NAMALWA (cell line): ENCODE data around the gene SCNN1A.

ENCODE experiments used
- DNase-seq: peaks from one replicate; pipeline ENCODE4 v3.0.0-alpha.2; 2015; ENCODE audit warnings: low spot score

Gene SCNN1A

DNA sequence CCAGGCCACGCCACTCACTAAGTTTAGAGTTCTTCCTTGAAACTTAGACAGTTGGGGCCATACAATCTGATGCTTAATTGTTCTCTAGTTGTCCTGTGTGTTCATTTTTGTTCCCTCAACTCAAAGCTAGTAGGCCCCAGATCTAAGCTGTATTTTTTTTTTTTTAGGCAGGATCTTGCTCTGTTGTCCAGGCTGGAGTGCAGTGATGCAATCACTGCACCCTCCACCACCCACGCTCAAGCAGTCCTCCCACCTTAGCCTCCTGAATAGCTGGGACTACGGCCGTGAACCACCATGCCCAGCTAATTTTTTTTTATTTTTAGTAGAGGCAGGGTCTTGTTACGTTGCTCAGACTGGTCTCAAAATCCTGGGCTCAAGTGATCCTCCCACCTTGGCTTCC is 41.0 kb downstream of the SCNN1A start:
- no peak for DNase-seq

DNA sequence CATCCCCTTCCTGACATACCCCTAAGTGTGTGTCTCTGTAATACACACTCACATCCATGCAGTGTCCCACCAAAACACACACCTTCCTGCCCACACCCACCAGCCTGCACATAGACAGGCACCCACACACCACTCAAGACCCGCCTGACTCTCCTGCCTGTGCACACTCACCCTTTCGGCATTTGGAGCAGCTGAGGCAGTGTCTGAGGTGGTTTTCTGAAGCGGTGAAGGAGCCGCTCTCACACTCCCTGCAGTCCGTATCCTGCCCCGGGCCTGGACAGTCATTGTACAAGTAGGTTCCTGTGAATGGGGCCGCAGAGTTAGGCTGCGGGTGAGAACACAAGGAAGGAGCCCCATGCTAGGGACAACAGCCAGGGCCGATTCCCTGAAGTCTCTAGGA is 41.8 kb downstream of the SCNN1A start:
- DNase-seq = no peak

DNA sequence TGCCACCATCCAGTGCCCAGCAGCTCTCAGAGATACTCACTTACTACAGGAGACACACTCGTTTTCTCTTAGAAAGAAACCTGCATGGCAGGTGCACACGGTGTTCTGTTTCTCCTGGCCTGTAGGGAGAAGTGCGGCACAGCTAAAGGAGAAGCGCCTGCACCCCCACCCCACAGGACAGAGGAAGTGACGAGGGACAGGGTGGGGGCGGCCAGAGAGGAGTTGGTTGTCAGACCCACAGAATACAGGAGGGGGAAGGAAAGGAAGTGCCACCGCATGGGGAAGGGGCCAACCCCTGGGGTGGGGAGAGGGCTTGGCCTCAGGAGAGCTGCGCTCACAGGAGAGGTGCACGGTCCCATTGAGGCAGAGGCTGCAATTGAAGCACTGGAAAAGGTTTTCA is 42.3 kb downstream of the SCNN1A start:
- DNase-seq = no peak

DNA sequence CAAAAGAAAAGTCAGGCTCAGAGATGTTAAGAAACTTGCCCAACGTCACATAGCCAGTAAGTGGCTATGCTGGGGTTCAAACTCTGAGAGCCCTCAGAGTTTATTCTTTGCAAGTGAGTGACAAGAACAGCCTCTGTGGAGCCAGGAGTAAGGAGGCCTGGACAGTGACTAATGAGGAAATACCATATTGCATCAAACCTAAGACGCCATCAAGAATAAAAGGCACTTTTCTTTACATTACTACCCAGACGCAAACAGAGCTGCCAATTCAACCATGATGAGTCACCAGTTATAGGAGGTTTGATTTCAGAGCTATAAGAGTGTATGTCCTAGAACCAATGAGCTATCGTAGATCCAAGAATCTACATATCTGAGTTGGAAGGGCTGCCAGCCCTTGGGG is 42.9 kb downstream of the SCNN1A start:
- DNase-seq = no peak

DNA sequence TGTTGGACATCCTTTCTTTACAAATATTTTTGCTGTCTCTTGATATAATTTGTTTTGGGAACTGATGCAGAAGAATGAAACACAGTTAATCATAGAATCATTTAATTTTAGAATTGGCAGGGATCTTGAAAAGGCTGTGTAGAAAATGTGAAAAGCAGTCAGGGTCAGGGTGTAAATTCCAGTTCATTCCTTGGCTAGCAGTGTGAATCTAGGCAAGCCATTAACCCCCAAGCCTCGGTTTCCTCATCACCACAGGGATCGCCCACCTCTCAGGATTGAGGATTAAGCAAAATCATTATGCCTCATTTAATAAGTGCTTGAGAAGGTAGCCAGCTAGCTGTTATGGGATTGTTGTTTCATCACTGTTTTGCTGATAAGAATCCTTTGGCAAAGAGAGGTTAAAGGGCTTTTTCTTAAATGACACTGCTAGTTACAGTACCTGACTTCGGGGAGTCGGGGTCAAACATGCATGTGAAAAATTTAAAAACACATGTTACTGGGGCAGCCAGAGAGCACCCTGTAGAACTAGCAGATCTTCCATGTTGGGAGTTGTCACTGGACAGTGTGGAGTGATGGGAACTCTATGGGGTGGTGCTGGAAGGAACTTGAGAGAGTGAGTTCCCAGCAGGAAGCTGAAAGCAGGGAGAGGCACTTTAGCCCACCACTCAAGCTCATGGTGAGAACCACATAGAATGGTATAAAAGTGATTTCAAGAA is 44.2 kb downstream of the SCNN1A start:
- DNase-seq = no peak

DNA sequence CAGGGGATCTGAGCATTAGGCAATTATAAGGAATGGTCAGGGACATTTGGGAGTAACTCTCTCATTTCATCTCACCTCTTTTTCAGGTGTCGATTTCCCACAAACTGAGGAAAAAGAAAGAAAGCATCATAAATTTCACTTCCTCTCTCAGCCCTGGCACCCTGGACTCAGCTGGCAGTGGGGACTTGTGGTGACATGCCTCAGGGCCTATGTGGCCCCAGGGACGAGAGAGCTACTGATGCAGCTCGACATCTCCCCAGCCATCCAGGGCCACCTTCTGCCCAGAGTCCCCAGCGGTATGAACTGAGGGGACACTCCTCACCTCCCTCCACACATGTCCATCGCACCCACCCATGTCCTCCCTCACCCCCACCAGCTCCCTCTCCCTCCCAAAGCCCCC is 45.2 kb downstream of the SCNN1A start:
- peak; percentile 76 for DNase-seq

DNA sequence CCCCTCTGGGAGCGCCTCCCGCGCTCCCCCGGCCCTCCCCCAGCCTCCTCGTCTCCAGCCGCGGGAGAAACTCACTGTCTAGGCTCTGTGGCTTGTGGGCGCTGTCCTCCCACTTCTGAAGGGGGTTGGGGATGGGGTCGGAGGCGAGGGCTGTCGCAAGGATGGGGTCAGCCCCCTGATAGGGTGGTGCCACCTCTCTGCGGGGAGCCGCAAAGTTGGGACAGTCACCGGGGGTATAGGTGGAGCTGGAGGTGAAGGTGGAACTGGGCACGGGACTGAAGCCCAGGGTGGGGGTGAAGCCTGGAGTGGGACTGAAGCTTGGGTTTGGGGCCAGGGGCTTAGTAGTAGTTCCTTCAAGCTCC is 45.7 kb downstream of the SCNN1A start:
- DNase-seq = no peak

DNA sequence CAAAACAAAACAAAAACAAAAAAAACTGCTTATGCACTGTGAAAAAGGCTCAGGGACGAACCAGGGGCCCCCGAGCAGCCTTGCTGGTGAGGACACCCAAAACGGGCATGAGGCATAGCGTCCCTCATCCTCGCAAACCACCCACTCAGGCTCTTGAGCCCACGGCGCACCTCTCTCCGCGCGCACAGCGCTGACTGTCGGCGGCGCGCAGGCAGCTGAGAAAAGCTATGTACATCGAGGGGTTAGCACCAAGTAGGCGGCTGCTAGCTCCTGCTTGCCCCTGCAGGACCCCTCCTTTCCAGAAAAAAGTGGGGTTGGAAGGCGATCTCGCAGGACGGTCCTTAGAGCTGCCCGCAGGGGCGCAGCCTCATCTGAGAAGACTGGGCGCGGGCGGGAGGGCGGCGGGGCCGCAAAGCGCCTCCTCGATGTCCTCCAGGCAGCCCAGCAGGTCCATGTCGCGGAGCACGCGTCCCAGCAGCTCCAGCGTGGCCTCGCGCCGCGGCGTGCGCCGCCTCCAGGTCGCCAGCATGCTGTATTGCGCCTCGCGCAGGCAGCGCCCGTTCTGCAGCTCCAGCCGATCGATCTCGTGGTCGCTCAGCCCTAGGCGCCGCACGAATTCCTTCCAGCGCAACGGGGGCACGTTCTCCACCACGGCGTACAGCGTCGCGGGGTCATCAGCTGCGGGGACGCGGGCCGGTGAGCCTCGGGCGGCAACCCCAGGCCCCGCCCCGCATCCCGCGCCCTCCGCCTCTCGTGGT is 46.2 kb downstream of the SCNN1A start:
- DNase-seq = no peak

DNA sequence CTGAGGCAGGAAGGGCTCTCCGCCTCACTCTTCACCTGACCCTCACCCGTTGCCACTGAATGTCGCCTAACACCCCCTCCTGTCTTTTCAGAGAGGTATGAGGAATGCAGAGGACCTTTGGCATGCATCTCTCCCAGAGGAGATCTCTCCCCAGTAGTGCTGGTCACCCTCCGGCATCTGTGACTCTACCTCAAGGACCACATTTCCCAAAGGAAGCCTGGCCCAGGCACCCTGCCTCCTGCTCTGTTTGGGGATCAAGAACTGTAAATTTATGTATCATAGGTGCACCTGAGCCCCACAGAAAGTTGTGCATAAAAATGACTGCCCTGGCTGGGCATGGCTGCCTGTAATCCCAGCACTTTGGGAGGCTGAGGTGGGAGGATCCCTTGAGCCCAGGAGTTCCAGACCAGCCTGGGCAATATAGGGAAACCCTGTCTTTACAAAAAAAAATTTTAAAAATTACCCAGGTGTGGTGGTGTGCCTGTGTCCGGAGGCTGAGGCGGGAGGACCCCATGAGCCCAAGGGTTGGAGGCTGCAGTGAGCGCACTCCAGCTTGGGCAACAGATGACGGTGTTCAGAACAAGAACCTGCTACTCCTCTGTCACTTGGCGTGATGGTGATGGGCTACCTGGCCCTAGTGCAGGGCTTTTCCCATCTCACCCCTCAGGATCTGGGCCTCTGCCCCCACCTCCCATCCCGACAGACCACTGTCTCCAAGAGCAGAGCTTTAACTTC is 47.2 kb downstream of the SCNN1A start:
- DNase-seq = no peak

DNA sequence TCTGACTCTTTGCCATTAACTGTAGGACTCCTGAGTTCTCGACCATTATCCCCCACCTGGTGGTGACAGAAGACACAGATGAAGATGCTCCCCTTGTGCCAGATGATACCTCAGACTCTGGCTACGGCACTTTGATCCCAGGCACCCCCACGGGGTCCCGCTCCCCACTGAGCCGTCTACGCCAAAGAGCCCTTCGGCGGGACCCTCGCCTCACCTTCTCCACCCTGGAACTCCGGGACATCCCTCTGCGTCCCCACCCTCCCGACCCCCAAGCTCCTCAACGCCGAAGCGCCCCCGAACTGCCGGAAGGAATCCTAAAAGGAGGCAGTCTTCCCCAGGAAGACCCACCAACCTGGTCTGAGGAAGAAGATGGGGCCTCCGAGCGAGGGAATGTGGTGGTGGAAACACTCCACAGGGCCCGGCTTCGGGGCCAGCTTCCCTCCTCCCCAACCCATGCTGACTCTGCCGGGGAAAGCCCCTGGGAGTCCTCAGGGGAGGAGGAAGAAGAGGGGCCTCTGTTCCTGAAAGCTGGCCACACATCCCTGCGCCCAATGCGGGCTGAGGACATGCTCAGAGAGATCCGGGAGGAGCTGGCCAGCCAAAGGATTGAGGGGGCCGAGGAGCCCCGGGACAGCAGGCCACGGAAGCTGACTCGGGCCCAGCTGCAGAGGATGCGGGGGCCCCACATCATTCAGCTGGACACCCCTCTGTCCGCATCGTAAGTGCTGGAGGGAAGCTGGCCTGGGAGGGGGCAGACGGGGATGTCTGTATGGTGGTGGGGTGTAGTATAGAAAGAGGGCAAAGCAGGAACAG is 47.9 kb downstream of the SCNN1A start:
- DNase-seq = no peak

DNA sequence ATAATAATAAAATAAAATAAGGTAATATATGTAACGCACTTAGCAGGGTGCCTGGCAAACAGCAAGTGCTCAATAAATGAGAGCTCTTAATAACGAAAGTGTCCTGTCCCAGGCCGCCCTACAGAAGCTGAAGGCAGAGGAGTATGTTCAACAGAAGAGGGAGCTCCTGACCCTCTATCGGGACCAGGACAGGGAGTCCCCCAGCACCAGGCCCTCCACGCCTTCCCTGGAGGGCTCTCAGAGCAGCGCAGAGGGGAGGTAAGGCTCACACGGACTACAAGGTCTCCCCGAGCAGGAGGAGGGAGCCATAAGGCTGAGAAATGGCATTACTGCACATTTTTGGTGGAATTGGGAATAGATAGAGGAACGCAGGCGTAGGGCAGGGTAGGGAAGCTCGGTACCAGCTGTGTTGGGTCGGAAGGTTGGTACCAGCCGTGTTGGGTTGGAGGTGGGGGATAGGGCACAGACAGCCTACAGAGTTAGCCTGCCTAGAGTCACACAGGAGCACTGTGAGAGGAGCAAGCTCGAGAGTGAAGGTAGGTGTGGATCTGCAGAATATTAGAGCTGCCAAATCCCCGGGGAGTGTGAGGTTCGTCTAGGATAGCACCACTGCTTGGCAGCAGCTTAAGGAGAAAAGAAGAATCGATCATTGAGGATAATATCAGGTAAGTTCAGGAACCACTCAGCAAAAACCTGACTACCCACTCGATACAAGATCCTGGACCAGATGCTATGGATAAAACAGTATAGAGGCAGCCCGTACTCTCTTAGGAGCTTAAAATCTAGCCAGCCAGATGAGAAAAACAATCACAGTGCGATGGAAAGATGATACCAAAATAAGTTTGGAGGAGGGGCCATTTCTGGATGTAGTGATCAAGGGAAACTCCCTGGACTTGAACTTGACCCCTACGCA is 48.8 kb downstream of the SCNN1A start:
- peak; percentile 75 for DNase-seq

DNA sequence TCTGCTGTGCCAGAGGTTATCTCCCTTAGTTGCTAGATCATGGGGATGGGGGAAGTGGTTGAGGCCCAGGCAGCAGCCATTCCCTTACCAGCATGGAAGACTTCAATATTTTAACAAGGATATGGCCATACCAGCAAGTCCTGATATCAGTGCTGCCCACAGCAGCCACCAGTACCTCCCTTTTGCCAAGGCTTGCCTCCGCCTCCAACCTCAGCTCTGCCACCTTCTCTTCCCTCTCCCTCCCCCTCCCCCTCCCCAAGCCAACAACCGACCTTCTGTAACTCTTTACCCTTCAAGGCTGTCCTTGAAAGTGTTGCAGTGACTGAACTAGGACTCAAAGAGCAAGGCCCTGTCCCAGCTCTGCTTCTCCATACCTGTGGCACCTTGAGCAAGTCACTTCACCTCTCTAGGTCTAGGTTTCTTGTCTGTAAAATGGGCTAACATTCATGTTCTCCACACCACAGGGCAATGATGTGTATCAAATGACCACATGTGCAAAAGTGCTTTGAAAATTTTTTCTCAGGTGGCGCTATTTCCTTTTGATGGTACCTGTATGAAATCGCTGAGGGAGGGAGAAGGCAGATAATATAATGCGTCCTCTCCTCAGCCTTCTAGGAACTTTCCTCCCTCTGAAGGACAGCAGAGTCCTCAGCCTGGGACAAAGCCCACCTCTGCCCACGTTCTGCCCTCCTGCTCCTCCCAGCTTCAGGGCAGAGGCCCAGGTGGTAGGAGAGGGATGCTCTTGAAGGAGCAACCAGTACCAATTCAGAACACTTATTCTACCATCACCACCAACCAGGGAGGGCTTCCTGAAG is 50.2 kb downstream of the SCNN1A start:
- DNase-seq = no peak

DNA sequence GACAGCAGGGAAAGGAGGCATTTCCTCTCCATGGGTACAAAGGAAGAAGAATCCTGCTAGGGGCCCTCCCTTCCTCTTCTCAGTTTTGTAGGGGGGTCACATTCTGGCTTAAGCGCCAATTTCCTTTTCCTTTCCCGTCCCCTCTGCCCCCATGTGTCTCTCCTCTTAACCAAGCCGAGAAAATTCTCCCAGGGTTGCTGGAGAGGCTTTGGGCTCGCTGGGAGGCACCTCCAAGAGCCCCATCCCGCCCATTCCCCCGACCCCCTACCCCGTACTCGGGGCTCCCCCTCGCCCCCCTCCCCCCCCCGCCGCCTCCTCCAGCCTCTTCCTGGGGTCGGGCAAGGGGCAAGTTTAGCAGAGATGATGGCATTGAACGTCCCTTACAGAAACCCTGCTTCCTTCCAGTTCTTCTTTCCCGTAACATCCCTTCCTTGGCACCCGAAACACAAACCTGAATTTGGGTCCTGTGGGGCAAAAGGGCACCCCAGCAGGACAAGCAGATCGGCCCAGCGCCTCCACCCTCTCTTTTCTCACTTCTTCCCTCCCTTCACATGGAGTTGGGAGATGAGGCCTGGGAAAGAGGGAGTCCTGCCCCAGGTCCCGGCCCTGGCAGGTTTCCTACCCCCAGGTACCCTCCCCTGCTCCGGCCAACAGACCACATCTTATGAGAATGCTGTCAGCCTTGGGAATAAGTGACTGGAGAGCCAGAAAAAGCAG is 51.2 kb downstream of the SCNN1A start:
- no peak for DNase-seq

DNA sequence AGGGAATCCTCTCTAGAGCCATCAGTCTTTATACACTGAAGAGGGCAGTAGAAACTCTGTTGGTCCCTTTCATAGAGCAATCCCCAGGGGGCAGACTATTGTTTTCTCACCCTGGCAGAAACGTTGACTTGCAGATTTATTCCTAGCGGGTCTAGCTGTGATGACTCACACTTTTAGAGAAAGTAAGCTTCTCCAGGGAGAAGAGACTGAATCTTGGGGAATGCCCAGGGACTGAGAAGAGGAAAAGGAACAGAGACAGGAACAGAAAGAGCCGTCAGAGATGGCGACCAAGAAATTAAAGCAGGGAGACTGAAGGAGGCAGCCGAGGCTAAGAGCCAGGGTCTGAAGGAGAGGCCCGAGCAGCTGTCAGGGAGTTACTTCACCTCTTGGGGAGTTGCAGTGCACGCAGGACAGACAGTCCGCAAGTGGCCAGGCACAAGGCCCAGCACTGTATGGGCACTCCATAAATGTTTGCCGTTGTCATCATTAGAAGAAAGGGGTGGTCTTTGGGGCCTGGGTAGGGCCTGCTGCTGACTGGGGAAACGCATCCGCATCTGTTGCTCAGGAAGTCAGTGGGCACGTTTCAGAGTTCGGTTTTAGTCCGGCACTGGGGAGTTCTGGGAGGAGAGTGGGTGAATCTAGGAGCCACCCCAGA is 51.9 kb downstream of the SCNN1A start:
- DNase-seq = peak; percentile 81

DNA sequence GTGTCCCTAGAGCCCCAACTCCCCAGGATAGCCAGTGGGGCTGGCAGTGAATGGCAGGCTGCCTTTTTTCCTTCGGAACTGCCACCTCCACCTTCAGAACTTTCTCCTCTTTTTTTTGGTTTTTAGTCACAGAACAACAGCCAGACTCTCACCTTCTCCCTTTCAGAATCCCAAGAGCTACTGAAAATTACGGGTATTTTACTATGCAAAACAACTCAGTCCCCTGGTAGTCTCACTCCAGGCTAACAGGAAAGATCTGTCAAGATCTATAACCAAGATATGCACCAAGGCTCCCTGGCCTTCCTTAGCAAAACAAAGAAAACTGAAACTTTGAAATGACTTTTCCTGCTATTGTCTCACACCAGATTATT is 52.4 kb downstream of the SCNN1A start:
- no peak for DNase-seq

DNA sequence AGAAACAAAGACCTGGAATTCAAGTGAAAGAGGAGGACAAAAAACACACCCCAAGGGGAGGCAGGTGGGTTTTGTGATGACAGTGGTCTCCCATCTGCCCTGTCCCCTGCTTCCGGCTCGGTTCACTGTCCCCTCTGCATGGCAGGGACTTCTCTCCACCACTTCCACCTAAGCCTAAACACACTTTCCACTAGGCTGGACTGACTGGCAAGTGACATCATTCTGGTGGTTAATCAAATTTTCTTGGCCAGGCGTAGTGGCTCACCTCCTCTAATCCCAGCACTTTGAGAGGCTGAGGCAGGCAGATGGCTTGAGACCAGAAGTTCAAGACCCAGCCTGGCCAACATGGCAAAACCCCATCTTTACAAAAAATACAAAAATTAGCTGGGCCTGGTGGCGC is 53.0 kb downstream of the SCNN1A start:
- no peak for DNase-seq

DNA sequence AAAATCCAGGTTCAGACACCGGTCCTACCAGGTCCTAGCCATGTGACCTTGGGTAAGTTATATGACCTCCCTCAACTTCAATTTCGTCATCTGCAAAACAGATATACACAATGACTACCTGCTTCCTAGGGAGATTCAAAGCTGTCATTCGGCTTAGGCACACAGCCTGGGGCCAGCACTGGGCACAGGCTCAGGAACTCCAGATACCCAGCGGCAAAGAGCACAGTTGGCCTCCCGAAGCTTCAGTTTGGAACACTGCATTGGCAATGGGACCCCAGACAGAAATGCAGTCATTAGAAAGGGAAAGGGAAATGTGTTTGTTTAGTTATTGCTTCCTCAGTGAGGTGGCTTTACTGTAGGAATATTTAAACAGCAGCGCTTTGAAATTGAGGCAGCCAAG is 53.5 kb downstream of the SCNN1A start:
- DNase-seq = no peak

DNA sequence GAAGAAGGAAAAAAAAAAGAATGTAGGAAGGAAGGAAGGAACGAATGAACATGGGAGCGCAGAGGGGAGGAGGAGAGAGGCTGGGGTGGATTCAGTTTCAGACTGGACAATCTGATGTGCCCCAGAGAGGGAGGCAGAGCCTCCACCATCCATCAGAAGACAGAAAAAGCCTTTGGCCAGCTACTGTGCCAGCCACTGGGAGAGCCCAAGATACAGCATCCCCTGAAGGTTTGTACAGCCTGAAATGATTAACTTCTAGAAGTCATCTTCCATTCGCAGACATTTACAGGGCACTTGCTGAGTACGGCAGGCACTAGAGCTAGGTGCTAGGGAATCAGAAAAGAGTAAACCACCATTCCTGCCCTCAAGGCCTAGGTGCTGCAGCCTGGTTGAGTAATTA is 55.9 kb downstream of the SCNN1A start:
- no peak for DNase-seq

DNA sequence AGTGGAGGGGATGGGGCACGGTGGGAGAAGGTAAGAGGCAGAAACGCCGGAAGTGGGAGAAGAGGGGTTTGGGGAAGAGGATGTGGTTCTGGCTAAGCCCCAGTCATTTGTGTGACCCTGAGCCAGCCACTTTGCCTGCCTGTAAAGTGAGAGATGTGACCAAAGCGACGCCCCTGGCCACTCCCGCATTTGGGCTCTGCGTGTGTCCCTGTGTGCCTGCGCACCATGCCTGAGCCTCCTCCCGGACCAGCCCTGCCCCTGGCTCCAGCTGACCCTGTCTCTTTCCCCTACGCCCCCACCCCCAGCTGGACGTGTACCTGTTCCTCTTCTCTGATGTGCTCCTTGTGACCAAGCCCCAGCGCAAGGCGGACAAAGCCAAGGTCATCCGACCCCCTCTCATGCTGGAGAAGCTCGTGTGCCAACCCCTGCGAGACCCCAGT is 56.9 kb downstream of the SCNN1A start:
- DNase-seq = no peak
